CD4-positive, alpha-beta T cell treated with Interleukin-10 for 1 hour (primary cell): ENCODE results near the gene ACOT8.
"Not testable (repeated sequence)": the region's sequence is repeated elsewhere in the genome, so short reads cannot be mapped to it uniquely, and the experiment has no call there.

ENCODE experiments used
- DNase-seq: peaks from one replicate; pipeline ENCODE4 v3.0.0-alpha.2; 2020

Gene ACOT8

GRCh38 chr20:45823949-45824835 lies 33.0 kb downstream of the ACOT8 start:
- peak; percentile 58 for DNase-seq

- no peak for DNase-seq
These were observed 34.3 kb downstream of the ACOT8 start for GRCh38 chr20:45822857-45823256.

- no peak for DNase-seq
These were observed 35.2 kb downstream of the ACOT8 start for GRCh38 chr20:45821947-45822346.

GRCh38 chr20:45819466-45819865 lies 37.7 kb downstream of the ACOT8 start:
- DNase-seq: no peak

GRCh38 chr20:45818239-45818638 lies 39.0 kb downstream of the ACOT8 start:
- no peak for DNase-seq

- no peak for DNase-seq
These were observed 39.6 kb downstream of the ACOT8 start for GRCh38 chr20:45817376-45818194.

GRCh38 chr20:45816951-45817350 lies 40.2 kb downstream of the ACOT8 start:
- no peak for DNase-seq

- no peak for DNase-seq
These were observed 42.9 kb downstream of the ACOT8 start for GRCh38 chr20:45814314-45814713.

GRCh38 chr20:45813489-45813888 lies 43.7 kb downstream of the ACOT8 start:
- no peak for DNase-seq

- no peak for DNase-seq
These were observed 44.2 kb downstream of the ACOT8 start for GRCh38 chr20:45813006-45813340.

GRCh38 chr20:45812157-45813005 lies 44.8 kb downstream of the ACOT8 start, which contains the start of gene UBE2C:
Gene UBE2C (plus strand): TSS chr20:45812644. CDS start chr20:45812696, 52 bp downstream.
- DNase-seq: peak; percentile 97

- no peak for DNase-seq
These were observed 46.8 kb downstream of the ACOT8 start for GRCh38 chr20:45810191-45810970.

- DNase-seq: no peak
These were observed 55.3 kb downstream of the ACOT8 start for GRCh38 chr20:45801851-45802250.

- DNase-seq: peak; percentile 77
These were observed 58.1 kb downstream of the ACOT8 start for GRCh38 chr20:45798935-45799642.

GRCh38 chr20:45797955-45798354 lies 59.2 kb downstream of the ACOT8 start:
- not testable (repeated sequence) for DNase-seq

GRCh38 chr20:45797510-45797909 lies 59.7 kb downstream of the ACOT8 start:
- not testable (repeated sequence) for DNase-seq

GRCh38 chr20:45796337-45797065 lies 60.7 kb downstream of the ACOT8 start:
- DNase-seq: no peak

GRCh38 chr20:45792317-45793118 lies 64.7 kb downstream of the ACOT8 start:
- no peak for DNase-seq
